ENCODE results near the gene TCP1.
"Not testable (repeated sequence)": the region's sequence is repeated elsewhere in the genome, so short reads cannot be mapped to it uniquely, and the experiment has no call there.

The TCP1 gene

DNA sequence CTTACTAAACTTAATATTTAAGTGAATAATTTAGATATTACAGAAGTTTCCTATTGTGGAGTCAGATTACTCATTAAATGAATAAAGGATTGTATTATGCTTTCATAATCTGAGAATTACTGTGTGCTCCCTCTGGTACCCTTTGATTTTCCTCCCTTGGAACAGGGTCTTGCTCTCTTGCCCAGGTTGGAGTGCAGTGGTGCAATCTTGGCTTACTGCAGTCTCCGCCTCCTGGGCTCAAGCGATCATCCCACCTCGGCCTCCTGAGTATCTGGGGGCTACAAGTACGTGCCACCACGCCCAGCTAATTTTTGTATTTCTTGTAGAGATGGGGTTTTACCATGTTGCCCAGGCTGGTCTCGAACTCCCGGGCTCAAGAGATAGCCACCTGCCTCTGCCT lies 52.5 kb downstream of the TCP1 start:
- DNase-seq (ENCODE audit: low read depth): no peak

DNA sequence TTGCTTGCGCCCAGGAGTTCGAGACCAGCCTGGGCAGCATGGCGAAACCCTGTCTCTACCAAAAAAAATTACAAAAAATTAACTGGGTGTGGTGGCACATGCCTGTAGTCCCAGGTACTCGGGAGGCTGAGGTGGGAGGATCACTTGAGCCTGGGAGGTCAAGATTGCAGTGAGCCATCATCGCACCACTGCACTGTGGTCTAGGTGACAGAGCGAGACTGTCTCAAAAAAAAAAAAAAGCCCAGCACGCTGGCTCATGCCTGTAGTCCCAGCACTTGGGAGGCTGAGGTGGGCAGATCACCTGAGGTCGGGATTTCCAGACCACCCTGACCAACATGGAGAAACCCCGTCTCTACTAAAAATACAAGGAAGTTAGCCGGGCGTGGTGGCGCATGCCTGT lies 56.0 kb downstream of the TCP1 start:
- not testable (repeated sequence) for DNase-seq (ENCODE audit: low read depth)

DNA sequence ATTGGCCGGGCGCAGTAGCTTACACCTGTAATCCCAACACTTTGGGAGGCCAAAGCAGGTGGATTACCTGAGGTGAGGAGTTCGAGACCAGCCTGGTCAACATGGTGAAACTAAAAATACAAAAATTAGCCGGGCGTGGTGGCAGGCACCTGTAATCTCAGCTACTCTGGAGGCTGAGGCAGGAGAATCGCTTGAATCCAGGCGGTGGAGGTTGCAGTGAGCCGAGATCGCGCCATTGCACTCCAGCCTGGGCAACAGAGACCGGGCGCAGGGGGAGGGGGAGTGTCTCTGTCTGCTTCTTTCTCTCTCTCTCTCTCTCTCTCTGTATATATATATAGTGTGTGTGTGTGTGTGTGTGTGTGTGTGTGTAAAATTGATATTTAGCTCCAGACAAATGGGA lies 56.9 kb downstream of the TCP1 start:
- not testable (repeated sequence) for DNase-seq (ENCODE audit: low read depth)

DNA sequence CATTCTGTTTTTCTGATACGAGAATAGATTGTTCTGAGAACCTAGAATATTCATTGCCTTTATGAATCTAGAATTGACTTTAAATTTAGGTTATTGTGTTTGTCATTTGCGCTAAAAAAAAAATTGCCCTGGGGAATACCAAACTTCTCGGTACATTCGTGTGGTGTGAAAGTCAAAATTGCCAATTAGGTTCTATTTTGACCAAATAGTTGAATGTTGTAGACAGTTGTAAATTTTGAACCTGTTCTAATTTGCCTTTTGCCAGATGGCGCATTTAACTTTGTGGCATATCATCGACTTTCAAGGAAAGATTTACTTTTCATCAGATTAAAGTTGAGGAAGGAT lies 59.1 kb downstream of the TCP1 start:
- DNase-seq (ENCODE audit: low read depth): no peak

DNA sequence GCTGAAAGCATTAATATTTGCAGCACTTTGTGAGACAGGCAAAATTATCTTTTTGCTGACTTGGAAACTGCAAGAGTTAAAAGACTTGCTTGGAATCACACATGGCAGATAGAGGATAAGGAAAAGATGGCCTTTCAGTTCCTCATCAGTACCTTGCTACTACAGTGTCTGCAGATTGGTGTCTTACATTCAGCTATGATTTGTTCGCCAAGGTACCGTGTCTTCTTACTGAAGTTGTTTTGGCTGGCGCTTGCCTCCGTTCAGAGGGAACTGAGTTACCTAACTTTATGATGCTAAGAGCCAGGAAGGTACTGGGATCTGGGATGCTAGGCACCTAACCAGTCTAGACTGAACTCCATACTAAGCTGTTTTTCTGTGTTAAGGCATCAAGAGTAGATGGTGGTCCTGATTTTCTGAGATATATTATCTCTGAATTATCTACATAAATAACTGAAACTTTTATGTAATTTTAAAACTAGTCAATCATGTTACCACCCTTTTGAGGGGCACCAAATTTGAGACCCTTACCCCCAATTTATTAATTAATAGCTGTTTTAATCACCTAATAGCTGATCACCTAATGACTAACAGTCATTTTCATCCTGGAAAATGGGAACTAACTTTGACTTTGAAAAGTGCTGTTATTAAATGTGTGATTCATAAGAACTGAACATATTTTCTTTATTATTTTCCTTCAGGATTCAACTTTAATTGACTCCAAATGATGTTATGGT lies 59.6 kb downstream of the TCP1 start:
- DNase-seq (ENCODE audit: low read depth): no peak

DNA sequence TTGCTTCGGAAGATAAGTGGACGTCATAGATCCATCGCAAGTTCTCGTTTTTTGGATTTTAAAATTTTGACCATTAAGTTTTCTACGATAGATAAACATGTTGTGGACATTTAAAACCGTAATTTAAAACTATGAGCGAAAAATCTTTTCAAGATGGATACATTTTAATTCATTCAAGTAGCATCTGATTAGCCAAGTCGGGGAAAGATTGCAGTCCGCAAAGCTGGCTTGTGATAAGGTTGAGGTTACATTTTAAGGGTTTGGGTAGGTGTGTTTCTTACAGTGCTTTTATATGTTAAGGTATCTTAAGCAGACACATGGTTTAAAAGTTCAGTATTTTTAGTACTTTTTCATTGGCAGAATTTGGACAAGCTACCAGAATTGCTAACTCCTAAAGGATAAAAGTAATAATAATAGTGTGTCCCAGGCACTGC lies 60.9 kb downstream of the TCP1 start:
- DNase-seq (ENCODE audit: low read depth): no peak

All from activated T-cell treated with anti-CD3 and anti-CD28 coated beads for 48 hours (primary cell).